Measurements from ENCODE around the gene SHCBP1. TPM values are rescaled to one million over a fixed set of nuclear protein-coding genes. Genes with fewer than 3 reads are reported as not detected.
A peak's percentile ranks its signal among the peaks of the same experiment; 100 is the strongest.

SHCBP1 gene, protein sequence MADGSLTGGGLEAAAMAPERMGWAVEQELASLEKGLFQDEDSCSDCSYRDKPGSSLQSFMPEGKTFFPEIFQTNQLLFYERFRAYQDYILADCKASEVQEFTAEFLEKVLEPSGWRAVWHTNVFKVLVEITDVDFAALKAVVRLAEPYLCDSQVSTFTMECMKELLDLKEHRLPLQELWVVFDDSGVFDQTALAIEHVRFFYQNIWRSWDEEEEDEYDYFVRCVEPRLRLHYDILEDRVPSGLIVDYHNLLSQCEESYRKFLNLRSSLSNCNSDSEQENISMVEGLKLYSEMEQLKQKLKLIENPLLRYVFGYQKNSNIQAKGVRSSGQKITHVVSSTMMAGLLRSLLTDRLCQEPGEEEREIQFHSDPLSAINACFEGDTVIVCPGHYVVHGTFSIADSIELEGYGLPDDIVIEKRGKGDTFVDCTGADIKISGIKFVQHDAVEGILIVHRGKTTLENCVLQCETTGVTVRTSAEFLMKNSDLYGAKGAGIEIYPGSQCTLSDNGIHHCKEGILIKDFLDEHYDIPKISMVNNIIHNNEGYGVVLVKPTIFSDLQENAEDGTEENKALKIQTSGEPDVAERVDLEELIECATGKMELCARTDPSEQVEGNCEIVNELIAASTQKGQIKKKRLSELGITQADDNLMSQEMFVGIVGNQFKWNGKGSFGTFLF
- total RNA-seq (2014; rRNA removed; shearing (Covaris generic)): 10.0 and 13.4 TPM in 2 replicates

DNA sequence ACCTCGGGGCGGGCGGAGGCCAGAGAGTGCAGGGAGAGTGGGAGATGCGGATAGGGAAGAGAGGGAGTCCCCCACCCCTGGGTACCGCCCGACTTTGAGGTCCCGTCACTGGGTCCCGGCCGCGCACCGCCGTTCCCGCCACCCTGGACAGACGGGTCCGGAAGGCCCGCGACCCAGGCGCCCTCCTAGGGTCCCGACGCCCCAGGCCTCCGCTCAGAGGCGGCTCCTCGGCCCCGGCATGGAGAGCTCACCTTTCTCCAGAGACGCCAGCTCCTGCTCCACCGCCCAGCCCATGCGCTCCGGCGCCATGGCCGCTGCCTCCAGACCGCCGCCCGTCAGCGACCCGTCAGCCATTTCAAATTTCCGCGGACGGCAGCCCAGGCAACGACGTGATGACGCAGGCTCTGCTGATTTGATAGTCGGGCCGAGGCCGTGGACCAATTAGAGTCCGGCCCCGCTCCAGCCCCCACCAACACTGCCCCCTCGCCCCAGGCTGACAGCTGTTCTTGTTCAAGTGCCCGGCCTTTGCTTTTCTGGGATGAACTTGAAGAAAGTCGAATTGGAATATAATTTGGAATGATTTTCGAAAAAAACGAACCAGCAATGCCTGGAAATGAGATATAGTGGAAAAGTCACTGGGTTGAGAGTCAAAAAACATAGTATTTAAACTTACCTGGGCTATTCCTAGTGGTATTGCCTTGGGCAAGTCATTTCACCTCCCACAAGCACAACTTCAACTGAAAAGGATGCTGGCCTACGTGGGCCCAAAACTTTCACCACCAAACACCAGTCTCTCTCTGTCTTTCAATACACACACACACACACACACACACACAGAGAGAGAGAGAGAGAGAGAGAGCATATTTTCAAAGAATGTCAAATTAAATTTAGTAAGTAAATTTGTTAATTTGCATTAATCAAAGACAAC lies at the start of gene SHCBP1:
SHCBP1 (minus strand) TSS at position 374 of the 928 bp plus-strand sequence; CDS start at position 354, 20 bp downstream.
- peak; percentile 92 for DNase-seq
- no peaks in the 10 kb centered on the region for H3K27me3 ChIP-seq (ENCODE audit: control insufficient read depth, insufficient read depth, low read length)
- H3K36me3 ChIP-seq (replicated peaks; ENCODE audit: control insufficient read depth, insufficient read depth, low read length): peaks cover 3% of the 10 kb centered on the region; the same call in 1 of the 2 replicates
- H3K4me3 ChIP-seq (ENCODE audit: insufficient read depth, low read depth, low read length): peak within 1 kb of the TSS; percentile 75

DNA sequence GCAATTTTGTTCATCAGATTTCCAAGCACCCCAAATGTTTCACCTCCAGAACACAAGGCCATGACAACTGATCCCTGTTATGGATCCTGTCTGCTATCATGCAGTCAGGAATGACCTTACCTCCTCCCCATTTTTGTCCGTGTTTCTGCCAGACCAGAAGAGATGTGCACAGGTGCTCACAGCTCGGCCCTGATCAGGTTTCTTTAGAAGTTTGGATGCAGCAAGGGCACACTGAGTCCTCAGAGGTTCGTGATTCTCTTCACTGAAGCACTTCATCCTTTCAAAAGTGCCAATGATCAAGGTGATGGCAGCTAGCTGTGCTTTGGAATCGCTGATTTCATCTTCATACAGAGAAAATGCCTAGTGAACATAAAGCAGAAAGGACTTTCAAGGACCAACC lies 40.9 kb upstream of the SHCBP1 start:
- no peak for DNase-seq
- Histone ChIP-seq H3K36me3 (replicated peaks; ENCODE audit: control insufficient read depth, insufficient read depth, low read length) (peaks cover 11% of the 10 kb centered on the region), H3K27me3 (ENCODE audit: control insufficient read depth, insufficient read depth, low read length) (no peaks in the 10 kb centered on the region), H3K4me3 (ENCODE audit: insufficient read depth, low read depth, low read length) (no peak overlapping the region)

DNA sequence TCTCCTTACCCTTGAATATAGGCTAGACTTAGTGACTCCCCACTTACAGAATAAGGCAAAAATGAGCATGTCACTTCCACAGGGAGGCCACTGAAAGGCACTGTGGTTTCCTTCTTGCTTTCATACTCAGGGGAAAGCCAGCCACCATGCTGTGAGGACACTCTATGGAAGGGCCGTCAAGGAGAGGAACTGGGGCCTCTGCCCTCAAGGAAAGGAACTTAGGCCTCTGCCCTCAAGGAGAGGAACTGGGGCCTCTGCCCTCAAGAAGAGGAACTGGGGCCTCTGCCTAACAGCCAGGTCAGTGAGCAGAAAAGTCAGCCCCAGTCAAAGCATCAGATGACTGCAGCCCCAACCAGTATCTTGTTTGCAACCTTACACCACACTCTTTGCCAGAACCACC lies 37.7 kb upstream of the SHCBP1 start:
- no peak for DNase-seq
- Histone ChIP-seq H3K4me3 (ENCODE audit: insufficient read depth, low read depth, low read length) (no peak overlapping the region), H3K27me3 (ENCODE audit: control insufficient read depth, insufficient read depth, low read length) (no peaks in the 10 kb centered on the region), H3K36me3 (replicated peaks; ENCODE audit: control insufficient read depth, insufficient read depth, low read length) (peaks cover 11% of the 10 kb centered on the region)

GRCh38 chr16:46651305-46651704 lies 30.1 kb upstream of the SHCBP1 start:
- no peaks in the 10 kb centered on the region for H3K27me3 ChIP-seq (ENCODE audit: control insufficient read depth, insufficient read depth, low read length)
- DNase-seq: no peak
- no peaks in the 10 kb centered on the region for H3K36me3 ChIP-seq (replicated peaks; ENCODE audit: control insufficient read depth, insufficient read depth, low read length)
- H3K4me3 ChIP-seq (ENCODE audit: insufficient read depth, low read depth, low read length): no peak overlapping the region

GRCh38 chr16:46650254-46650623 lies 29.1 kb upstream of the SHCBP1 start:
- no peak for DNase-seq
- Histone ChIP-seq H3K4me3 (ENCODE audit: insufficient read depth, low read depth, low read length) (no peak overlapping the region), H3K36me3 (replicated peaks; ENCODE audit: control insufficient read depth, insufficient read depth, low read length) (no peaks in the 10 kb centered on the region), H3K27me3 (ENCODE audit: control insufficient read depth, insufficient read depth, low read length) (no peaks in the 10 kb centered on the region)

GRCh38 chr16:46649588-46650253 lies 28.5 kb upstream of the SHCBP1 start:
- Histone ChIP-seq H3K36me3 (replicated peaks; ENCODE audit: control insufficient read depth, insufficient read depth, low read length) (no peaks in the 10 kb centered on the region), H3K27me3 (ENCODE audit: control insufficient read depth, insufficient read depth, low read length) (no peaks in the 10 kb centered on the region), H3K4me3 (ENCODE audit: insufficient read depth, low read depth, low read length) (no peak overlapping the region)
- no peak for DNase-seq

GRCh38 chr16:46648656-46649055 lies 27.5 kb upstream of the SHCBP1 start:
- no peaks in the 10 kb centered on the region for H3K36me3 ChIP-seq (replicated peaks; ENCODE audit: control insufficient read depth, insufficient read depth, low read length)
- no peak overlapping the region for H3K4me3 ChIP-seq (ENCODE audit: insufficient read depth, low read depth, low read length)
- peak; percentile 51 for DNase-seq
- no peaks in the 10 kb centered on the region for H3K27me3 ChIP-seq (ENCODE audit: control insufficient read depth, insufficient read depth, low read length)

DNA sequence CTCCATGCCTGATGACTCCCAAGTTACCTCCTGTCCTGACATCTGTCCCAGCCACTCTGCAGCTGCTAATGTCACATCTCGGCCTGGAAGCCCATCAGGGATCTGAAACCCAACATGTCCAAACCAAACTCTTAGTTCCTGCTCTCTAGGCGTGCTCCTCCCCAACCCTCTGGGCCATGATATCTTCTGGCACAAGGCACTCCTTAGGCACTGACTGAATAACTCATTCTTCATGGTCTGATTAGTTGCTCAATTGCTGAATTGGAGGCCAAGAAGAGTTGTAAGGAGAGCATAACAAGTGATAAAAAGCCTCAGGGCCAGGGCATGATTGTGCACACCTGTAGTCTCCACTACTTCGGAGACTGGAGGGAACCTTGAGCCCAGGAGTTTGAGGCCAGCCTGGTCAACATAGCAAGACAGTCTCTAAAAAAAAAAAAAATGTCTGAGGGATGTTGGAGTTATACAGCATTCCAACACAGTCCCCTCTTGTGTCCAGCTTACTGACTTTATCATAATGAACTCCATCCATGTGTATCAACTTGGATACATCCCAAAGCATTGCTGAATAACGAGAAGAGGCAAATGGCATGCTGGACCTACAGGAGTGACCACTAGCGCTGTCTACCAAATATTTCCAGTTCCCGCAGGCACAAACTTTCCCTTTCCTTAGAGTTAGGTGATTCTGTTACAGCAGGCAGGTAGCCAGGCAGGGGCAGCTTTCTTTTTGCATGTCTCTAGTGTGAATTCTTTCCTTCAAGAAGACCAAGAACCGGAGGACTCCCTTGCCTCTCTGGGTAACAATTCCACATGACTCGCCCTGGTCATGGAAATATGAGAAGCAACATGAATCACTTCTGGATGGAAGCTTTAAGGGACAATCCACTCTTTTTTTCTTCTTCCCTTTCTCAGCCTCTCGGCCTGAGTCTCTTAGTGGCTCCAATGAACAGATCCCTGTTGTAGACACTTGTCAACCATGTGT lies 18.1 kb upstream of the SHCBP1 start:
- DNase-seq: no peak

GRCh38 chr16:46632778-46633733 lies 11.9 kb upstream of the SHCBP1 start:
- Histone ChIP-seq H3K4me3 (ENCODE audit: insufficient read depth, low read depth, low read length) (peak overlapping the region; percentile 43), H3K36me3 (replicated peaks; ENCODE audit: control insufficient read depth, insufficient read depth, low read length) (no peaks in the 10 kb centered on the region), H3K27me3 (ENCODE audit: control insufficient read depth, insufficient read depth, low read length) (peaks cover 2% of the 10 kb centered on the region; the same call in 1 of the 2 replicates)
- DNase-seq: peak; percentile 72

More for the DNA sequence above, 18.1 kb upstream of the SHCBP1 start:
- Histone ChIP-seq H3K27me3 (ENCODE audit: control insufficient read depth, insufficient read depth, low read length) (no peaks in the 10 kb centered on the region), H3K36me3 (replicated peaks; ENCODE audit: control insufficient read depth, insufficient read depth, low read length) (no peaks in the 10 kb centered on the region), H3K4me3 (ENCODE audit: insufficient read depth, low read depth, low read length) (no peak overlapping the region)

GRCh38 chr16:46629331-46630219 lies 8.4 kb upstream of the SHCBP1 start:
- Histone ChIP-seq H3K36me3 (replicated peaks; ENCODE audit: control insufficient read depth, insufficient read depth, low read length) (no peaks in the 10 kb centered on the region), H3K4me3 (ENCODE audit: insufficient read depth, low read depth, low read length) (no peak overlapping the region), H3K27me3 (ENCODE audit: control insufficient read depth, insufficient read depth, low read length) (peaks cover 2% of the 10 kb centered on the region; the same call in 1 of the 2 replicates)
- peak; percentile 76 for DNase-seq

DNA sequence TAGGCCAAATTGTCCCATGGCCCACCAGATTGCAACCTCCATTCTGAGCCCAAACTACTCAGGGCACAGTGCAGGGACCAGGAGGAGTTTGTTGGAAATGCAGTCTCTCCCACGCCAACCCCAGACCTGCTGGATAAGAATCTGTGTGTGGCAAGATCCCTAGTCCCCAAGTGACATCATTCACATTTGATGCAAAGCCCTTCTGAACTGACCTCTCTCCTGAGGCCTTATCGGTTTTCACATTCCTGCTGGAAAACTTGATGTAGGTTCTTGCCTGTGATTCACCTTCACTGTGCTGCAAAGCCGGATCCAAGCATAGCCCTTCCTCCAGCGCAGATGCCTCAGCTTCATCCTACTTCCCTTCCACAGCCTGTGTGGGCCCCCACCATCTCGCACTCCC lies 6.6 kb upstream of the SHCBP1 start:
- Histone ChIP-seq H3K4me3 (ENCODE audit: insufficient read depth, low read depth, low read length) (no peak overlapping the region), H3K36me3 (replicated peaks; ENCODE audit: control insufficient read depth, insufficient read depth, low read length) (no peaks in the 10 kb centered on the region), H3K27me3 (ENCODE audit: control insufficient read depth, insufficient read depth, low read length) (peaks cover 2% of the 10 kb centered on the region; the same call in 1 of the 2 replicates)
- DNase-seq: no peak

All from H7 (cell line).